B cell (primary cell): Measurements from ENCODE around the gene ZNF662.

Experiments used
- EZH2 ChIP-seq: IDR thresholded peaks from 2 replicates; pipeline ENCODE4 v1.6.1; 2012; ENCODE audit warnings: borderline replicate concordance, low read depth, mild to moderate bottlenecking, moderate library complexity, low read length; ENCODE audit not compliant: insufficient read depth, poor library complexity, severe bottlenecking
- TF ChIP-seq, protein P1 (sequence below): fragments of 200-600 bp; IDR thresholded peaks from one replicate; pipeline ENCODE4 v1.8.0; 2022; ENCODE audit warnings: antibody characterized with exemption, mild to moderate bottlenecking

DNA sequence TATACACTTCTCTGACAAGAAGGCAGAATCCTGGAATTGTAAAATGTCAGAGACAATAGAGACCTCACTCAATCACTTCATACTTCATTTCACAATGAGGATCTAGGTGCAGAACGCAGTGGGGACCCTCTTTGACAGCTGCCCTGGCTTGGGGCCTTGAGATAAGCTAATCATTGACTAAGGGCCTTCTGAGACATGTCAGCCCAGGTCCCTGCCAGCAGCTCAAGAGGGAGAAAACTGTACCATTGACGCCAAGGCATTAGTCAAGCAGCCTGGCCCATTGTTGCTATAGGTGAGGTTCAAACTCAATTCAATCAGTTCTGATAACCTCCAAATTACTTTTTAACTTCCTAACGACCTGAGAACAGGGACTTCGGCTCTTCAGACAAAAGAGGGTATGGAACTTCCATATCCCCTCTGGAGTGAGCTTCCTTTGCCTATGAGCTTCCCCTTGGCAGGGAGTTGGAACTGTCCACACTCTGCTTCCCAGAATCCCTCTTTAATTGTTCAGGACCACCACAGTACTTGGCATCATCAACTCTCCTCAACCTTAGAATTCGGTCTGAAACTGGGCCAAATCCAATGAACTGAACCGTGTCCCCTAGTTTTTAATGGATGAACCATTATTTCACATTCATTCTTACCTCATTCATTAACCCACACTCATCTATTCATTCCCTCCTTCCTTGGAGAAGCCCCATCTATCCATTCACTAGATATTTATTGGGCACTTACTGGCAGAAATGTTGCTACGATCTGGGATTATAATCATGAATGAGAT lies 28.8 kb upstream of the ZNF662 start:
- TF ChIP-seq, protein P1, sequence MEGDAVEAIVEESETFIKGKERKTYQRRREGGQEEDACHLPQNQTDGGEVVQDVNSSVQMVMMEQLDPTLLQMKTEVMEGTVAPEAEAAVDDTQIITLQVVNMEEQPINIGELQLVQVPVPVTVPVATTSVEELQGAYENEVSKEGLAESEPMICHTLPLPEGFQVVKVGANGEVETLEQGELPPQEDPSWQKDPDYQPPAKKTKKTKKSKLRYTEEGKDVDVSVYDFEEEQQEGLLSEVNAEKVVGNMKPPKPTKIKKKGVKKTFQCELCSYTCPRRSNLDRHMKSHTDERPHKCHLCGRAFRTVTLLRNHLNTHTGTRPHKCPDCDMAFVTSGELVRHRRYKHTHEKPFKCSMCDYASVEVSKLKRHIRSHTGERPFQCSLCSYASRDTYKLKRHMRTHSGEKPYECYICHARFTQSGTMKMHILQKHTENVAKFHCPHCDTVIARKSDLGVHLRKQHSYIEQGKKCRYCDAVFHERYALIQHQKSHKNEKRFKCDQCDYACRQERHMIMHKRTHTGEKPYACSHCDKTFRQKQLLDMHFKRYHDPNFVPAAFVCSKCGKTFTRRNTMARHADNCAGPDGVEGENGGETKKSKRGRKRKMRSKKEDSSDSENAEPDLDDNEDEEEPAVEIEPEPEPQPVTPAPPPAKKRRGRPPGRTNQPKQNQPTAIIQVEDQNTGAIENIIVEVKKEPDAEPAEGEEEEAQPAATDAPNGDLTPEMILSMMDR = no peak
- TF ChIP-seq EZH2 = no peak
